Stimulated activated naive CD4-positive, alpha-beta T cell treated with Interleukin-2 at 50 U/mL for 16 hours (primary cell): Measurements from ENCODE around the gene NUP93.

Experiments used
- DNase-seq: peaks from one replicate; lab custom pipeline; 2025; lab: John Stamatoyannopoulos, UW

The NUP93 gene

DNA sequence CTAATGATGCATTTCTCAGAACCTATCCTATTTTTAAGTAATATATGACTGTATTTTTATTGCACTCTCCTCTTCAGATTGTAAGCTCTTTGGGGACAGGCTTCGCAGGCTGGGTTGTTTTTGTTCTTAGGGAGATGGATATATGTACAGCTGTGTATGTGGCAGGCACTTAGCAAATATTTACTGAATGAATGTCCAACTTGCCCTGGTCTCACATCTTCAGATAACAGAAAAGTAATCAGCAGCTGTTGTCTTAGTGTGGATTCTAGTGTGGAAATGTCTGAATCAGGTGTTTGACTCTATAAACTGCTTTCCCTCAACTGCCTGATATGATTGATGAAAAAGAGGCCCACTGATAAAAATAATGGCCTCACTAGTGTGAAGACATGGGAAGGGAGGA, 88.0 kb downstream of the NUP93 start:
- no peak for DNase-seq

DNA sequence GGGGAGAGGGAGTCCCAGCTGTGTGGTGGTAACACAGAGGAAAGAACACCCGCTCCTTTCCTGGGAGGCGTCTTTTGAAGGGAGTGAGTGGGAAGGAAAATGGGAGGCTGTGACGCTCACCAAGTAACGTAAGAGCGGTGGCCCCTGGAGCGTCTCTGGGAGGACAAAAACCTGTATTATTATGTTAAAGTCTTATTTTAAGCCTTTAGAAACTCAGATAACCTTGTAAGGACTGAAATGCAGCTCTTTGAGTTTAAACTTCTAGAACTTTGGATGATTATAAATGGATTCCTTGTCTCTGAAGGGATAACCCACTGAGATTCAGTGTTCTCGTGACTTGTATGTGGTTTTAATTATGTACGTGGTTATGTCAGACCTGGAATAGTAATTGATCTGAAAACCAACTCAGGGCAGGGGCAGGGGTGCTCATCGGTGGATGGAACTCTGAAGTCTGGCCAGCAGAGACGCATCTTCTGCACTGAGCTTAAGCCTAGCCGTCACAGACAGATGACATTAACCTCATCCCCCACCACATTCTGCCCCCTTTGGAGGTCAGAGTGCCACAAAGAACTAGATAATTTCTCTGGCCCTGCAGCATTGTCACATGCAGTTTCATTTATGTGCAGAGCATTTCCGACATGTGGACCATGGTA, 93.3 kb downstream of the NUP93 start:
- DNase-seq: no peak

DNA sequence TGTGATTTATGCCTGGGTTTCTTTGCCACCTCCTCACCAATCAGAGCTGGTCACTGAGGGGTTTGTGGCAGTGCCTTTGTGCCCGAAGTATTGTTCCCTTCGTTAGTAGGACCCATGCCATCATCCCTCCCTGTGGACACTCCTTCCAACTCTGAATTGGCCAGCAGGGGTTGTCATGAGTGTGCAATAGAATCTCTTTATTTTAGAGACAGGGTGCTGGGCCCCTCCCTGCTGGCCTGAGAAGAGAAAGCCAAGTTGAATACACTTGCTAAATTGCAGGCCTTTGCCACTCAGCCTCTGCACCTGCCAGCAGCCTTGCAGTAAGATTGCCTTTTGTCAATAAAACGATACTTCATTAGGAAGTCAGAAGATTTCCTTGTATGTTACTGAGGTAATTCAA, 94.4 kb downstream of the NUP93 start:
- DNase-seq: no peak

DNA sequence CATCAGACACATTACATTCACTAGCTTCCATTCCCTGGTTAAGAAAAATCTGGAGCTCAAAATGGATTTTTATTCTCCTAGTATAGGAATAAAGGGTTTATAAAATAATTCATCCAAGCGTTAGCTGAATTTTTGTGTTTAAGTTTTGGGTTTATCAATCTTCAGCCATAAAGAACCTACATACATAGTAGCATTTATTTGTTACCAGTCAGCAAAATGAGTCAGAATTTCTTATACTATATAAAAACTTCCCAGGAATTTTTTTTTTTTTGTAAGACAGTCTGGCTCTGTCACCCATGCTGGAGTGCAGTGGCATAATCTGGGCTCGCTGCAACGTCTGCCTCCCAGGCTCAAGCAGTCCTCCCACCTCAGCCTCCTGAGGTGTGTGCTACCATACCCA, 94.9 kb downstream of the NUP93 start:
- no peak for DNase-seq

DNA sequence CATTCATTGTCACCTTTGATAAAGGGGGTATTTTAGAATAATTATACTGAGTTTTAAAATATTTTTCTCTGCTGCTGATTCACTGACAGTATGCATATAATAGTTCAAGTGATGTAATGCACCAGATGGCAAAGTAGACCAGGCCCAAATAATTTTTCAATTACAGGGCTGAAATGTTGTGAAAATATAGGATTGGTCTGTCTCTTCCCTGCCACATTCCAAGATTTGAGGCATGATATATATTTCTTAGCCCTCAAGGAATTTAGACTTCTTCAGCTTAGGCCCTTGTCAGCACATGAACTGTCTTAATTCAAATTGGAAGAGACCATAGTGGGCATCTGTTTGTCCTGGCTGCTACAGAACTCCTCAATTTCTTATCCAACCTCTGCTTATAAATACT, 95.9 kb downstream of the NUP93 start:
- no peak for DNase-seq

DNA sequence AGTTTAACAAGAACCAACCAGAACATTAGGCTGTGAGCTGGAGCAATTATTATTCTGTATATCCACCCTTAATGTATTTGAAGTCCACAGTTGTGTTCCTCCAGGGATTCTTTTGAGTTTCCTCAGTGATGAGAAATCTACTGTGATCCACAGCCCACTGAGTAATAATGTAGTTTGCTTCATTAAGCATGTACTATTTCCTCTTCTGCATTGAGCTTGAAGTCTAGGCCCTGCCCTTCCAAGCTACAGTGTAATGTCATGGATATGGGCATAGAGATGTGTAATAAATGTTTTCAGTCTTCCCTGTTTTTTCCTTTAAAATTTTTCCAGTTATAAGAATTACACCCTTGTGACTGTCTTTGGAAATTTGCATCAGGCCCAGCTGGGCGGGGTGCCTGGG, 98.7 kb downstream of the NUP93 start:
- DNase-seq: no peak

DNA sequence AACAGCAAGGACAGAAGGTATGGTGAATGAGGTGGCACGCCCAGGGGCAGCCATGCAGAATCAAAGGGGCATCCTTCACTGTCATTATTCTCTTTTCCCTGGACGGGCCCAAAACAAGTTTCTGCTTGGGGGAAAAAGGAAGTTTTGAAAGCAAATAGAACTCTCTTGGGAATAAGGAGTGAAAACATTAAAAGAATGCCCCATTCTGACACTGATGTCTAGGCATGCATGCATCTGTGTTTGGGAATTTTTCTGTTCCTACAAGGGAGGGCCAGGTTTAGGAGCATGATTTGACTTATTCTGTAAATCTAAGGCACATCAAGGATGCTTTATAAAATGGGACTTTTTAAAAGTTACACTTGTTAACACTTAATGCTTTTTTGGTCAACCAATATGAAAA, 100.7 kb downstream of the NUP93 start:
- no peak for DNase-seq

DNA sequence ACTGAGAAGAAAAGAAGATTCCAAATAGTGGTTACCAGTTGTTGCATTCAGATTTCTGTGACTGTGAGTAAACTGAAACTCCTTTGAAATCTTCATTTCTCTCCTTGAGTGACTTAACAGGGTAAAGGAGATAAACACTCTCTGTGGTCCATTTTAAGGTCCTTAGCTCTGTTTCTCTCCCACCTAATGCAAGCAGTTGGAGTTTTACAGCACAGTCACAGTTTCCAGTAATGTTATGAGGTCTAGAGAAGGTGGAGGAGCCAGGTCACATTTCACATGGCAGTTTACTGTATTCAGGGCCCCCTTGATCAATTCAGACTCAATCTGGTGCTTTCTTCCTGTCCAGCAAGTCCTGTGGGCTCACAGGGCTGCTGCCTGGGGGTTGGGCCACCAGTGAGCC, 102.8 kb downstream of the NUP93 start:
- no peak for DNase-seq

DNA sequence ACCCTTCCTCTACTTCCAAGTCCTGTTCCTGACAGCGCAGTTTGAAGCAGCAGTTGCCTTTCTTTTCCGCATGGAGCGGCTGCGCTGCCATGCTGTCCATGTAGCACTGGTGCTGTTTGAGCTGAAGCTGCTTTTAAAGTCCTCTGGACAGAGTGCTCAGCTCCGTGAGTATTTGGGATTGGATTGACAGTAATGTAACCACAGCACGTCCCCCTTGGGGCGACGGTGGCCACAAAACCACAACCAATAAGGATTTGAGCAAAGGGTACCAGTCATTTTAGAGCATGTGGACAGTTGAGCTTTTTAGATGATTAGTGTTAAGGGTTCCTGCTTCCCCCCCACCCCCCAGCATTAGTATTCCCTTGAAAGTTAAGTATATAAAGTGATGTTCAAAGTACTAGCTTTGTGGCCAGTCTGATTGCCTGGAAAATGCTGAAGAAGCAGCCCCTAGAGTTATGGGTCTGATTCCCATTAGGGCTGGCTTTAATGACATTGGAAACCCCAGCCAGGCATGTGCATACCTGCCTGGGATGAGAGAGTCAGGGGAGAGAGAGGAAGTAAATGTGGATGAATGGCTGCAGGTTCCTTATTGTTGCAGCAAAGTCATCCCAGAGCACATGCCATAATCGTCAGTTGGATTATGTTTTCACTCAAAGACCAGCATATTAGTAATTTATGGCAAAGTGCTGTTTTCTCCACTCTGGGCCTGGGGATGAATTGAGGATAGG, 103.5 kb downstream of the NUP93 start:
- no peak for DNase-seq

DNA sequence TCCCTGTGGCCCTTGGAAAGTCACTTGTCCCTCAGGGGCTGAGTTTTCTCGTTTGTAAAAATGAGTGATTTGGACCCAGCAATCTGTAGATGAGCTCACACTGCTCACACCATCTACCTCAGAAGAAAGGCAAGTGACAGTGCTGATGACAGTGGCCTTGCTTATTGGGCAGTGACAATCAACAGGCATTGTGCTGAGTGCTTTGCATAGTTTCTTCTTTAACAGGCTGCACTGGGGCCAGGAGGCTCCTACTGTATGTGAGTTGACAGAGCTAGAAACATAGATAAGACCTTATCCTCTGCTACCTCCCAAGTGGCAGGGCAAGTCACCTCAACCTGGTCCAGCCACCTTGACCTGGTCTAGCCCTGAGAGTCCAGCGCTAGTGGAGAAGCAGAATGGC, 105.4 kb downstream of the NUP93 start:
- DNase-seq: no peak

DNA sequence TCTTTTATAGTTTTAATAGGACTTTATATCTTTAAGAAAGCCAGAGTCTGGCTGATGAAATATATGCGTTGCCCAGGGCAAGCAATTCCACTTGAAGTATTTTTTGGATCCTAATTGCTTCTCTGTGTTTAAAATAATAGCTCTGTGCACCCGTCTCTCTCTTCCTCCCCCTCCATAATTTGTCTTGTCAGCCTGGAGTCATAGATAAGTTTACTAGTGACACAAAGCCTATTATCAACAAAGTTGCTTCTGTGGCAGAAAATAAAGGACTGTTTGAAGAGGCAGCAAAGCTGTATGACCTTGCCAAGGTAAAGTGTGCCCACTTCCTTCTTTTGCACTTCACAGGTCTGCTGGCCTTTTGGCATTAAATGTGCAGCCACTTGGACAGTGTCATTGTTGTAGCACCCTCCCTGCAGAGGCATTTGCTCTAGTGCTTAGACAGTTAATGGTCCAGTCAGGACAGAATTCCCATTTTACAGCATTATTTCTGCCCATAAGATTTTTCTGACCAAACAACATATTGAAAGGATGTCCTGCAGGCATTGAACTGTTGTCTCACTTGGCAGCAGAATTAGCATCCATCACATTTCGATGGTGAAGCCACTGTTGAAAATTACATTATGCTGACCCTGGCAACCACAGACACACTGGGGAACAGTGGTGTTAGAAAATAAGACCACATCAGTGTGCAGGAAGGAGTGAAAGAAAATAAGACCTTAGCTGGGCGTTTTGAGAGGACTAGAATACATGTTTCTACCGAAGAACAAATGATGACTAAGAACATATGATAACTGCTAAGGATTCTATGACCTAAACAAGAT, 106.7 kb downstream of the NUP93 start:
- no peak for DNase-seq

DNA sequence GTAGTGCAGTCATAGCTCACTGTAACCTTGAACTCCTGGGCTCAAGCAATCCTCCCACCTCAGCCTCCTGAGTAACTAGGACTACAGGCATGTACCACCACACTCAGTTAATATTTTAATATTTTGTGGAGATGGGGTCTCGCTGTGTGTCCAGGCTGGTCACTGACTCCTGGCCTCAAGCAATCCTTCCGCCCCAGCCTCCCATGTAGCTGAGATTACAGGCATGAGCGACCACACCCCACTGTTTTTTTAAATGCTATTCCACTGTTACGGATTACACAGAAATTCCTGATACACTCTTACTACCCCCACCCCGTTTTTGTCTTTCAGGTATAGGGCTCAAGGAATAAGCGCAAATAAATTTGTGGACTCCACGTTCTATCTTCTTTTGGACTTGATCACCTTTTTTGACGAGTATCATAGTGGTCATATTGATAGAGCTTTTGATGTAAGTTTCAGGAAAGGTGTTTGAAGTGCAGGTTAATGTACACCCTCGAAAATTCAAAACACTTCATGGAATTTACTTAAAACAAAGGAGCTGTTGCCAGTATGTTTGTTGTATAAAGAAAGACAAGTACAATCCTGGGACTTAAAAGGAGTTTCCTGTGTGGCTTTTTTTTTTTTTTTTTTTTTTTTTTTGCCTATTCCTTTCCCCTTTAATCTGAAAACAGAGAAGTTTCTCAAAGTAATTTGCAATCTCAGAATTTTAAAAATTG, 108.9 kb downstream of the NUP93 start:
- no peak for DNase-seq

DNA sequence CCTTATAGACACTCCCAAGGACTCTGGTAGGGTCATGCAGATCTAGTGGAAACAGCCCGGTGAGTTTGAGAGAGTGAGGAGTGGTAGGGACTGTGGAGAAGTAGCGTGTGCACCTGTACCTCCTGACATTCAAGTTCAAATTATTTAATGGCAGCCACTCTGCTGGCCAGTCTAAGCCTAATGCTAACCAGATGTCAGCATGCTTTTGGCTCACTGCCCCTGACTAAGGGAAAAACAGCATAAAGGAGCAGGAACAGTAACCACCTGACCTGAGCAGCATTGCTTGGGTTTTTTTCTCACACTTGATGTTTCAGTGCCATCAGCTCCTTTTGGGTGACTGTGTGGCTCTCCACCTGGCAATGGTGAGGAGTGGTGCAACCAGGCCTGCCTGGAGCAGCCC, 111.3 kb downstream of the NUP93 start:
- DNase-seq: no peak

DNA sequence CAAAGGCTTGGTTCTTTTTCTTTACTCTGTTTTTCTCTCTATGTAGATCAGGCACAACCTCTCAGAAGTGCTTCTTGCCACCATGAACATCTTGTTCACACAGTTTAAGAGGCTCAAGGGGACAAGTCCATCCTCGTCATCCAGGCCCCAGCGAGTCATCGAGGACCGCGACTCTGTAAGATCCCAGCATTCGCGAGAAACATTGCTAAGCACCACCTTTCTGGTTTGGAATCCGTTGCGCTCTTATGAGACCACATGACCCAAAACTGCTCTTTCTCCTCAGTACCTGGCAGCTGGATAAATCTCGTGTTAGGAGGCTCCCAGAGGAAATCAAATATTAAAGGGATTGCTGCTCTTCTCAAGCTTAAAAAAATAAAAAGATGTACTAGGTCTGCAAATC, 111.7 kb downstream of the NUP93 start:
- DNase-seq: no peak

DNA sequence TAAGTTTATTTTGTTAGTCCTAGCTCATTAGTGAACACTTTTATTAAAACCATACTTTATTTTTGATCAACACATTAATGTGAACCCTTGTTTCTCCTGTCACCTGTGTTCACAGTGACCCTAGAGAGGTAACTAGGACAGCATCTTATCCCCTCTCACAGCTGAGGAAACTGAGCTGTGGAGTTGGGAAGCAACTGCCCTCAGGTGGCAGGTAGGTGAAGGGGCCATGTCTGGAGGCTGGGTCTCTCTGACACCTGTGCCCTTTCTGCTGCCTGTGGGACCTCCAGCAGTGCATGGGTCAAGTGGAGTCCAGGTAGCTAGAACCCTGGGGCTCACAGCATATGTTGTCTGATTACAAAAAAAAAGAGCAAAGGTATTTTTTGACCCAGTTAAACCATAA, 112.2 kb downstream of the NUP93 start:
- DNase-seq: no peak

DNA sequence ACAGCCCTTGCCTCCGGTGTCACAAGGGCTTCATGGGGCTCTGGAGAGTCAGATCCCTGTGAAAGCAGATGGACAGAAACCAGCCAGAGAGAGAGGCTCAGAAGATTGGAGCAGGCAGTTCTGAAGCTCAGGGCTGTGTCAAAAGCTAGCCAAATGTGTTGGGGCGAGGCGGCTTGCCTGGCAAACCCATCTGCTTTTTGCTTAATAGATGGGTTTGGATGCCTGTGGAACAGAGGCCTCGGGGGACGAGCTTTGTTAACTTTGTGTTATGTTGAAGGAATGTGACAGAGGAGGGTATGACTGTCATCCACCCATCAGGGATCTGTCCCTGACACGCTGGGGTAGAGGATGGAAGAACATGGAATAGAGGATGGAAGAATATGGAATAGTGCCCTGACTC, 114.1 kb downstream of the NUP93 start:
- no peak for DNase-seq

DNA sequence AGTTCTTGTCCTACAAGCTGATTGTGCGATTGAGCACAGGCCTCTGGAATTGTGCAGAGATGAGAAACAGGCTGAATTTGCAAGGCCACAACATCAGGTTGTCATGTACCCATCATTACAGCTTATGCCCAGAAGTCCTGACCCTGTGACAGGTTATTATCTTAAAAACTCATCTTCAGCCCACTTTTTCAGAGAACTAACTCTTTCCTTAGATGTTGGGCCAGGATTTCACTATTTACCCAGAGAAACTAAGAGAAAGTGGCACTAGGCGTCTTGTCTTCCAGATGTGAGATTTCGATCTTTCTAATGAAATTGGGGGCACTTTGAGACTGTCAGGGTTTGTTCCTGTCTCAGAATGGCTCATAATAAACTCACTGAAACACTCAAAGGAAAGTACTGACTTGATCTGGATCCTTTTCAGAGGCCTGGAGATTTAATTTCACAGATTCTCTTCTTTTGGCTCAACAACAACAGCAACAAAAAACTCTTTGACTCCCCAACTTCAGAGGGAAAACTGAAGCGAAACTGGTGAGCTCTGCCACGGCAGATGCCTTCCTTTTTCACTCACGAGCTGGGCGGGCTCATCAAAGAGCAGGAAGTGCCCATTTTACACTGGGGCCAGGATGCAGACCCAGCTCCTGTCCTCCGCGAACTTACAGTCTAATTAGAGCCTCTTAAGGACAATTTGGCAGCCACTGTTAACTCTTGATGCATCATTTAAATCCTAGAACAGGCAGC, 117.4 kb downstream of the NUP93 start:
- no peak for DNase-seq

DNA sequence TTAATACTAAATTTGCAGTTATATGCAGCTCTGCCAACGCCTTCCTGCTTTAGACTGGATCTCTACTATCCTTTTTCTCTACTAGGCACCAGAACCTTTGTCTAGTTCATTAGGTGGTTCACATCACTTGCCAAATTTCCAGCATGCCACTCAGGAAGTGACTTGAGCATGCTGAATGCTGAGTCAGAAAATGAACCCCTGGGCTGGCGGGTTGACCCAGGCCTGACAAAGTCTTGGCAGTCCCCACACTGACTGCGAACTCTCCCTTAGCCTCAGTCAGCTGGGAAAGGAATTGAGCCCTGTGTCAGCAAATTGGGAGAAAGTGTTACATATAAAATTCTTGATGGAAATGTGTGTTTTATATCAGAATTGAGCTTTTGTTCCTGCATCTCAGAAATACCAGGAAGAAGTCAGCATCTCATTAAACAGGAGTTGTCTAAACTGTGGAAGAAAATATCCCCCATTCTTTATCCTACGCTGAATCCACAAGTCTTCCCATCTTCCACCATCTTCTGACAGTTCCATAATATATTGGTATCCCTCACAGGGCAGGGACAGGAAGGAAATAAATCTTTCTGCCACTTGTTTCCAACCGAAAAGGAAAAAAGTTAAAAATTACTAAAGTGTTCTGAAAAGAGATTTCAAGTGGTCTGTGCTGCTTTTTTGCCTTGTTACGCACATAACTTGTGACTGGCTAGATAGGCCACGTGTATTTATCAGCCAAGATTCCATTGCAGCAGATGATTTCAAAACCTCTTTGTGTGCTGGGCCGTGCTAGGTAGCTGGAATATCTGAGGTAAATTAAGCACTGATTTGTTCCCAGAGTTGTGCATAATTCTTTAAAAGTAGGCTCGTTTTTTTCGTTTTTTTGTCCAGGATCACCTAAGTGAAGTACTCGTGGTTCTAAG, 118.4 kb downstream of the NUP93 start:
- DNase-seq: no peak

DNA sequence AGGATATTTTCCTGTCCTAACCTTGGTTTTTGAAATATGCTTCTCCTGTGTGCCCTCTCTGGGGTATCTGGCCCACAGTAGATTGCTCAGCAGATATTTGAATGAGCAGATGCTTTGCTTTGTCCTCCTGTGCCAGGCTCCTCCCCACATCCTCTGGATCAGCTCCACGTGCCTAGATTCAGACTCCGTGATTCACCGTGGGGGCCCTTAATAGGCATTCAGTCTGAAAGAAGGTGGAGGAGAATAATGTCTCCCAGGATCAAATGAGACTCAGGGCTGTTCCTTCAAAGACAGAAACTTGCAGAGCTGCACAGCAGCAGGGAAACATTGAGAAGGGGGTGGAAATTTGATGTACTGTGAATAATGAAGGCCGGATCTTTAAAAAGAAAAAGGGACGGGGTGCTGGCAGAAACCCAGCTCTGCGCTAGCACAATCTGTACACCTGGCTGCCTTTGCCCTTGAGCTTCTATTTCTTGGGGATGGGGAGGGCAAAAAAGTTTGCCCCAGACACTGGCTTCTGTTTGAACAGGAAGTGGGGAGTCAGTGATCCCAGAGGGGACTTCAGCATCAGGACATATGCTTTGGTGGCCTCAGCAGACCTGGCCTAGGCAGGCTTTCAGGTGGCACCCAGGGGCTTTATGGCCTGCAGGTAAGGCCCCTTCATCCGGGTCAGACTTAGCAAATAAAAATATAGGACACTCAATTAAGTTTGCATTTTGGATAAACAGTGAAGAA, 119.2 kb downstream of the NUP93 start:
- no peak for DNase-seq
